Measurements from ENCODE around the gene UBE3C. TPM values are rescaled to one million over a fixed set of nuclear protein-coding genes. Genes with fewer than 3 reads are reported as not detected.
"Not testable (repeated sequence)": the region's sequence is repeated elsewhere in the genome, so short reads cannot be mapped to it uniquely, and the experiment has no call there.

UBE3C gene
- total RNA-seq, 1 donor from 2014 or later = 56.9 TPM

DNA sequence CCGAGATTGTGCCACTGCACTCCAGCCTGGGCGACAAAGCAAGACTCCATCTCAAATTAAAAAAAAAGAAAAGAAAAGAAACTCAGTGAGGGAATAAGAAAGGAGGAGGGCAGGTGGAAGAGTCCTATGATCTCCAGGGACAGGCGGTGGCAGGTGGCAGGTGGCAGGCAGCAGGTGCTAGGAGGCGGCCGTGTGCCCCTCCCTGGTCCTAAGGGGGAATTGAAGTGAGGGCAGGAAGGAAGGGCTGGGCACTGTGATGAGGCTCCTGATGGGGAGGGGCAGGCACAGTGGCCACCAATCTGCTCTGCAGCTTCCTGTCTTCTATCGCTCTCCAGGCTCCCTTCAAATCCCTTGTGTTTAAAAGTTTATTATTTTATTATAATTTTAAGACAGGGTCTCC, 41.2 kb upstream of the UBE3C start:
- Histone ChIP-seq H3K4me3 (no peak overlapping the region), H3K27me3 (no peaks in the 10 kb centered on the region), H3K27ac (no peak overlapping the region), H3K4me1 (no peaks in the 10 kb centered on the region), H3K9me3 (no peaks in the 10 kb centered on the region), H3K36me3 (no peaks in the 10 kb centered on the region)
- intact Hi-C loops (cut with DNase I) = no loop called here
- DNase-seq (no peak), ATAC-seq (no peak)
- TF ChIP-seq, protein P1, sequence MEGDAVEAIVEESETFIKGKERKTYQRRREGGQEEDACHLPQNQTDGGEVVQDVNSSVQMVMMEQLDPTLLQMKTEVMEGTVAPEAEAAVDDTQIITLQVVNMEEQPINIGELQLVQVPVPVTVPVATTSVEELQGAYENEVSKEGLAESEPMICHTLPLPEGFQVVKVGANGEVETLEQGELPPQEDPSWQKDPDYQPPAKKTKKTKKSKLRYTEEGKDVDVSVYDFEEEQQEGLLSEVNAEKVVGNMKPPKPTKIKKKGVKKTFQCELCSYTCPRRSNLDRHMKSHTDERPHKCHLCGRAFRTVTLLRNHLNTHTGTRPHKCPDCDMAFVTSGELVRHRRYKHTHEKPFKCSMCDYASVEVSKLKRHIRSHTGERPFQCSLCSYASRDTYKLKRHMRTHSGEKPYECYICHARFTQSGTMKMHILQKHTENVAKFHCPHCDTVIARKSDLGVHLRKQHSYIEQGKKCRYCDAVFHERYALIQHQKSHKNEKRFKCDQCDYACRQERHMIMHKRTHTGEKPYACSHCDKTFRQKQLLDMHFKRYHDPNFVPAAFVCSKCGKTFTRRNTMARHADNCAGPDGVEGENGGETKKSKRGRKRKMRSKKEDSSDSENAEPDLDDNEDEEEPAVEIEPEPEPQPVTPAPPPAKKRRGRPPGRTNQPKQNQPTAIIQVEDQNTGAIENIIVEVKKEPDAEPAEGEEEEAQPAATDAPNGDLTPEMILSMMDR (IDR thresholded peaks at IDR 0.05) = no peak

DNA sequence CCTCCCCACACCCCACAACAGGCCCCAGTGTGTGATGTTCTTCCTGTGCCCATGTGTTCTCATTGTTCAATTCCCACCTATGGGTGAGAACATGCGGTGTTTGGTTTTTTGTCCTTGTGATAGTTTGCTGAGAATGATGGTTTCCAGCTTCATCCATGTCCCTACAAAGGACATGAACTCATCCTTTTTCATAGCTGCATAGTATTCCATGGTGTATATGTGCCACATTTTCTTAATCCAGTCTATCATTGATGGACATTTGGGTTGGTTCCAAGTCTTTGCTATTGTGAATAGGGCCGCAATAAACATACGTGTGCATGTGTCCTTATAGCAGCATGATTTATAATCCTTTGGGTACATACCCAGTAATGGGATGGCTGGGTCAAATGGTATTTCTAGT, 38.7 kb upstream of the UBE3C start:
- H3K4me1 ChIP-seq; H3K27ac ChIP-seq; DNase-seq; H3K27me3 ChIP-seq; H3K4me3 ChIP-seq; H3K36me3 ChIP-seq; intact Hi-C loops (cut with DNase I); H3K9me3 ChIP-seq; ATAC-seq: not testable (repeated sequence)

DNA sequence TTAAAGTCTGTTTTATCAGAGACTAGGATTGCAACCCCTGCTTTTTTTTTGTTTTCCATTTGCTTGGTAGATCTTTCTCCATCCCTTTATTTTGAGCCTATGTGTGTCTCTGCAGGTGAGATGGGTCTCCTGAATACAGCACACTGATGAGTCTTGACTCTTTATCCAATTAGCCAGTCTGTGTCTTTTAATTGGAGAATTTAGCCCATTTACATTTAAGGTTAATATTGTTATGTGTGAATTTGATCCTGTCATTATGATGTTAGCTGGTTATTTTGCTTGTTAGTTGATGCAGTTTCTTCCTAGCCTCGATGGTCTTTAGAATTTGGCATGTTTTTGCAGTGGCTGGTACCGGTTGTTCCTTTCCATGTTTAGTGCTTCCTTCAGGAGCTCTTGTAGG, 35.1 kb upstream of the UBE3C start:
- ATAC-seq; H3K27ac ChIP-seq; intact Hi-C loops (cut with DNase I); H3K4me1 ChIP-seq; H3K36me3 ChIP-seq; H3K4me3 ChIP-seq; DNase-seq; H3K27me3 ChIP-seq; H3K9me3 ChIP-seq: not testable (repeated sequence)

DNA sequence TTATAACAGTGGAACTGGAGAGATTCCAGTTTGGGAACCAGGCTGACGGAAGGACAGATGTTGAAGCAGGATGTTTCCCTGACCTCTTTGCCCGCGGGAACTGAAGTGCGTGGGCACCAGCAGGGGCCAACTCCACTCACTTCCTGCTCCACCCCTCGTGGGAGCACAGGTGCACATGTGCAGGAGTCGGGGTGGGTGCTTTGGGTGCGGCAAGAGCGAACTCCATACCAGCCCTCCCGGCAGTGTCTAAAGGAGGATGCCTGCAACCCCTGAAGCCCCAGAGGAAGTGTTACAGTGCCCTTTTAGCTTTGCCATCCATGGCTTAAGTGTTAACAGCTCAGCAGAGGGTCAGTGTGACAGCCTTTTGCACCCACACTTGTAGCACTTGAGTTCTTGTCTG, 27.4 kb upstream of the UBE3C start:
- Histone ChIP-seq H3K27ac (no peak overlapping the region), H3K4me1 (no peaks in the 10 kb centered on the region), H3K36me3 (no peaks in the 10 kb centered on the region), H3K27me3 (no peaks in the 10 kb centered on the region), H3K9me3 (no peaks in the 10 kb centered on the region), H3K4me3 (no peak overlapping the region)
- ATAC-seq = no peak
- TF ChIP-seq, protein P1 (IDR thresholded peaks at IDR 0.05) = no peak
- no peak for DNase-seq
- intact Hi-C loops (cut with DNase I) = no loop called here

DNA sequence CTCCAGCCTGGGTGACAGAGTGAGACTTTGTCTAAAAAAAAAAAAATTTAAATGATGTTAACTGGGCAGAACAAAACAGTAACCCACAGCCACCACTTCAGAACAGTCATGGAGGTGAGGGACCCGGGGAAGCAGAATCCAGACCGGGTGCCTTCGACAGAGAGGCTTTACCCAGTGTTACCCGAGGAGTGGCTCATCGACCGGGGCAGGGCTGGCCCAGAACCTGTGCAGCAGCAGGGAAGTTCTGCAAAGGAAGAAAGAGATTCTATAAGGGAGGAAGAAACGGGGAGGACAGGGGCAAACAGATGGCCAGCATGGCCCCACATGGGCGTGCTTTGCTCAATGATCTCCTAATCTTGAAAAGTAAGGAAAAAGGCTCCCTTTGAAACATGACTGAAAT, 26.0 kb upstream of the UBE3C start:
- Histone ChIP-seq H3K36me3 (no peaks in the 10 kb centered on the region), H3K27me3 (no peaks in the 10 kb centered on the region), H3K4me3 (no peak overlapping the region), H3K27ac (no peak overlapping the region), H3K9me3 (no peaks in the 10 kb centered on the region), H3K4me1 (no peaks in the 10 kb centered on the region)
- intact Hi-C loops (cut with DNase I) = no loop called here
- TF ChIP-seq, protein P1 (IDR thresholded peaks at IDR 0.05) = no peak
- ATAC-seq (no peak), DNase-seq (no peak)

DNA sequence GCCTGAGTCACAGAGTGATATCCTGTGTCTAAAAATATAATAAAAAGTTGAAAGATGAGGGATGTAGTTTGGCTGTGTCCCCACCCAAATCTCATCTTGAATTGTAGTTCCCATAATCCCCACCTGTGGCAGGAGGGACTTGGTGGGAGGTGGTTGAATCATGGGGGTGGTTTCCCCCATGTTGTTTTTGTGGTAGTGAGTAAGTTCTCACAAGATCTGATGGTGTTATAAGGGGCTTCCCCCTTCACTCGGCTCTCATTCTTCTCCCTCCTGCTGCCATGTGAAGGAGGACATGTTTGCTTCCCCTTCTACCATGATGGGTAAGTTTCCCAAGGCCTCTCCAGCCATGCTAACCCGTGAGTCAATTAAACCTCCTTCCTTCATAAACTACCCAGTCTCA, 25.1 kb upstream of the UBE3C start:
- TF ChIP-seq, protein P1 (IDR thresholded peaks at IDR 0.05) = no peak
- no peaks in the 10 kb centered on the region for H3K4me1 ChIP-seq
- no peaks in the 10 kb centered on the region for H3K36me3 ChIP-seq
- no peak overlapping the region for H3K4me3 ChIP-seq
- DNase-seq (no peak), ATAC-seq (no peak)
- no peaks in the 10 kb centered on the region for H3K27me3 ChIP-seq
- intact Hi-C loops (cut with DNase I) = no loop called here
- no peak overlapping the region for H3K27ac ChIP-seq
- no peaks in the 10 kb centered on the region for H3K9me3 ChIP-seq

DNA sequence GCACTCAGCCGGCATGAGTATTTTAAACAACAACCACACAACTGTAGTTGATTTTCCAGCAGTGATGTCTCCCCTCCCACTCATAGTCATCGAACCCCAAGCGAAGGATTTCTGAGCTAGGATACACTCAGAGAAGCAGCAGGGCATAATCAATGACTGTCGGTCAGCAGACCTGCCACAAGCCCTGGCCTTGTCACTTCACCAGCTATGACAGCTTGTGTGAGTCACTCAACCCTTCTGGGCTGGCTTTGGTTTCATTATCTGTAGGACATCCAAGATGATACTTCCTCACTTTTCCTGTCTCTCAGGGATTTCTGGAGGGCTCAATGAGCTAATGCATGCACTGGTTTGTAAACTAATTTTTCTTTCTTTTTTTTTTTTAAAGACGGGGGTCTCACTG, 22.0 kb upstream of the UBE3C start:
- TF ChIP-seq, protein P1 (IDR thresholded peaks at IDR 0.05) = no peak
- no peak overlapping the region for H3K4me3 ChIP-seq
- no peak overlapping the region for H3K27ac ChIP-seq
- no peaks in the 10 kb centered on the region for H3K9me3 ChIP-seq
- no peaks in the 10 kb centered on the region for H3K27me3 ChIP-seq
- ATAC-seq (no peak), DNase-seq (no peak)
- H3K36me3 ChIP-seq = no peaks in the 10 kb centered on the region
- intact Hi-C loops (cut with DNase I) = no loop called here
- H3K4me1 ChIP-seq = no peaks in the 10 kb centered on the region

Data from upper lobe of right lung (tissue), 1 donor.